Measurements from ENCODE around the gene SEC23IP. TPM values are rescaled to one million over a fixed set of nuclear protein-coding genes. Genes with fewer than 3 reads are reported as not detected.

The SEC23IP gene
- 85.9 and 87.4 TPM in 2 replicates for total RNA-seq

- intact Hi-C loops (cut with micrococcal nuclease) = loop anchor here (1.0 kb wide), 2 partner anchors 19 to 296 kb away; partner anchors contain the start of gene TIAL1
- Mint-ChIP-seq H3K9me3 (peaks cover 6% of the 10 kb centered on the region), H3K27me3 (ENCODE audit: low read depth) (peaks cover 6% of the 10 kb centered on the region), H3K4me1 (ENCODE audit: low read depth) (peaks cover 38% of the 10 kb centered on the region), H3K27ac (peak within 1 kb of the TSS; percentile 92), H3K36me3 (ENCODE audit: low read depth) (peaks cover 34% of the 10 kb centered on the region), H3K4me3 (ENCODE audit: low read depth) (peak within 1 kb of the TSS; percentile 99)
- DNase-seq (ENCODE audit: low spot score) = peak; percentile 92
Measured at GRCh38 chr10:119892188-119893065, at the start of gene SEC23IP. Gene SEC23IP, plus strand, starts transcription at chr10:119892730. Its CDS starts 53 bp downstream, at chr10:119892783.

DNA sequence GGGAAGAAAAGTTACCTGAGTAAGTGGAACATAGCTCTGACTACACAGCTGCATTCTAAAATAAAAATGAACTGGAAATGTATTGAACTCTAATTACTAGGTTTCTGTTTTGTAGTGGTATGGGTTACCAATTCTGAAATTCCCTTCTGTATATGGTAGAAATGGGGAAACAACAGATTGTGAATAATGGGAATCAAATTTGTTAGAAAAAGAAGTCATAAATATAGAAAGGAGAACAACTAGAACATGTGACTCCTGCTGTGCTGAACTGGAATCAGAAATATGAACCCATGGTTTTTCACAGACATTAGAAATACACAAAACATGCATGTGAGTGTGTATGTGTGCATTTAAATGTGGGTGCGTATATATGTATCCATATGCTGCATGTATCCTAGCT is 46.9 kb upstream of the SEC23IP start:
- intact Hi-C loops (cut with micrococcal nuclease) = no loop called here
- Mint-ChIP-seq H3K9me3 (no peaks in the 10 kb centered on the region), H3K27ac (no peak overlapping the region), H3K4me3 (ENCODE audit: low read depth) (no peak overlapping the region), H3K4me1 (ENCODE audit: low read depth) (peaks cover 1% of the 10 kb centered on the region), H3K36me3 (ENCODE audit: low read depth) (peaks cover 86% of the 10 kb centered on the region), H3K27me3 (ENCODE audit: low read depth) (no peaks in the 10 kb centered on the region)
- DNase-seq (ENCODE audit: low spot score) = no peak

DNA sequence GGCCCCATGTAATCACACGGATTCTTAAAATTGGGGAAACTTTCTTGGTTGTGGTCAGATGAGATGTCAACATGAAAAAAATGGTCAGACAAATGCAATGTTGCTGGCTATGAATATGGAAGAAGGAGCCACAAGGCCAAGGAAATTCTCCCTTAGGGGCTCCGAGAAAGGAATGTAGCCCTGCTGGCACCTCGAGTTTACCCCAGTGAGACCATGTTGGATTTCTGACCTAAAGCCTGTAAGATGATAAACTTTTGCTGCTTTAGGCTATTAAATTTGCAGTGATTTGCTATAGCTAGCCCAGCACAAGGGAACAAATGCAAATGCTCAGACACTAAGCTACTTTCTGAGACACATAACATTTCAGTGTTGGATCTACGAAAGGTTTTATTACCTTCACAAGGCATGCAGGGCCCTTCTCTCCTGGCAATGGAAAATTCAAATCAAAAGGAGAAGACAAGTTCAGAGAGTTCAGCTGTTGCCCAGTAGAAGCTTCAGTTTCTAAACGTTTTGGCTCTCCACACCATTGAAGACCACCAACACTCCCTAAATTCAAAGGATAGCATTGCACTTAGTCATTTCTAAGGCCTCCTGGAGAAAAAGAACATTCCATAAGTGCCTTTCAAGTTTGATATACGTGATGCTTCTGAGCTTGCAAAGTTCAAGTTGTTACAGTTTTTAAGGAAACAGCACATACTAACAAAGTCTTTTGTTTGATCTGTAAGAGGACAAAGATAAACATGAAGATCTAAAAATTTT is 43.3 kb upstream of the SEC23IP start:
- no peaks in the 10 kb centered on the region for H3K9me3 Mint-ChIP-seq
- no peak overlapping the region for H3K27ac Mint-ChIP-seq
- no peaks in the 10 kb centered on the region for H3K27me3 Mint-ChIP-seq (ENCODE audit: low read depth)
- no peaks in the 10 kb centered on the region for H3K4me1 Mint-ChIP-seq (ENCODE audit: low read depth)
- DNase-seq (ENCODE audit: low spot score) = no peak
- H3K4me3 Mint-ChIP-seq (ENCODE audit: low read depth) = no peak overlapping the region
- intact Hi-C loops (cut with micrococcal nuclease) = no loop called here
- H3K36me3 Mint-ChIP-seq (ENCODE audit: low read depth) = peaks cover 74% of the 10 kb centered on the region

- DNase-seq (ENCODE audit: low spot score) = no peak
- Mint-ChIP-seq H3K9me3 (no peaks in the 10 kb centered on the region), H3K27me3 (ENCODE audit: low read depth) (no peaks in the 10 kb centered on the region), H3K4me1 (ENCODE audit: low read depth) (no peaks in the 10 kb centered on the region), H3K27ac (no peak overlapping the region), H3K36me3 (ENCODE audit: low read depth) (peaks cover 68% of the 10 kb centered on the region), H3K4me3 (ENCODE audit: low read depth) (no peak overlapping the region)
- intact Hi-C loops (cut with micrococcal nuclease) = no loop called here
Measured at GRCh38 chr10:119849944-119850343, 42.6 kb upstream of the SEC23IP start.

- Mint-ChIP-seq H3K9me3 (no peaks in the 10 kb centered on the region), H3K4me3 (ENCODE audit: low read depth) (no peak overlapping the region), H3K27me3 (ENCODE audit: low read depth) (no peaks in the 10 kb centered on the region)
Measured at GRCh38 chr10:119852277-119852676, 40.3 kb upstream of the SEC23IP start.

GRCh38 chr10:119852822-119853221 is 39.7 kb upstream of the SEC23IP start:
- H3K9me3 Mint-ChIP-seq = no peaks in the 10 kb centered on the region
- no peaks in the 10 kb centered on the region for H3K27me3 Mint-ChIP-seq (ENCODE audit: low read depth)
- no peak overlapping the region for H3K27ac Mint-ChIP-seq
- no peak for DNase-seq (ENCODE audit: low spot score)
- H3K4me1 Mint-ChIP-seq (ENCODE audit: low read depth) = no peaks in the 10 kb centered on the region
- H3K4me3 Mint-ChIP-seq (ENCODE audit: low read depth) = no peak overlapping the region
- intact Hi-C loops (cut with micrococcal nuclease) = no loop called here
- peaks cover 60% of the 10 kb centered on the region for H3K36me3 Mint-ChIP-seq (ENCODE audit: low read depth)

More at GRCh38 chr10:119852277-119852676, 40.3 kb upstream of the SEC23IP start:
- DNase-seq (ENCODE audit: low spot score) = no peak
- H3K36me3 Mint-ChIP-seq (ENCODE audit: low read depth) = peaks cover 63% of the 10 kb centered on the region
- intact Hi-C loops (cut with micrococcal nuclease) = no loop called here
- no peak overlapping the region for H3K27ac Mint-ChIP-seq
- H3K4me1 Mint-ChIP-seq (ENCODE audit: low read depth) = no peaks in the 10 kb centered on the region

DNA sequence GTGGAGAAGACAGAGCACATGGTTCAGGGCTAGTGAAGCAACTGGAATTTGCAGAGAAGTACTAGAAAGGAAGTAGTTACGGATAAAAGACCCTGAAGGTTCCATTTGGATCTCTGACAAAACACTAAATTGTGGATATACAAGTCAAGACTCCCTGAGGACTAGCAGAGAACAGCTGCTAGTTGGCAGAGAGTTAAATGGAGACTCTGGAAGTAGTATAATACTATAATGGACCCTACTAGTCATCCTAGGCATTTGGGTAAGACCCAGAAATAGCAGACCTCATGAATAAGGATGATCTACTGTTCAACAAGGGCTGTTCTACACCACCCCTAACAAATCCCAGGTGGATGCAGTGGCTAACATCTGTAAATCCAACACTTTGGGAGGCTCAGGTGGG is 39.0 kb upstream of the SEC23IP start:
- Mint-ChIP-seq H3K4me1 (ENCODE audit: low read depth) (no peaks in the 10 kb centered on the region), H3K36me3 (ENCODE audit: low read depth) (peaks cover 53% of the 10 kb centered on the region), H3K27me3 (ENCODE audit: low read depth) (no peaks in the 10 kb centered on the region), H3K4me3 (ENCODE audit: low read depth) (no peak overlapping the region), H3K9me3 (no peaks in the 10 kb centered on the region), H3K27ac (no peak overlapping the region)
- intact Hi-C loops (cut with micrococcal nuclease) = no loop called here
- DNase-seq (ENCODE audit: low spot score) = no peak

DNA sequence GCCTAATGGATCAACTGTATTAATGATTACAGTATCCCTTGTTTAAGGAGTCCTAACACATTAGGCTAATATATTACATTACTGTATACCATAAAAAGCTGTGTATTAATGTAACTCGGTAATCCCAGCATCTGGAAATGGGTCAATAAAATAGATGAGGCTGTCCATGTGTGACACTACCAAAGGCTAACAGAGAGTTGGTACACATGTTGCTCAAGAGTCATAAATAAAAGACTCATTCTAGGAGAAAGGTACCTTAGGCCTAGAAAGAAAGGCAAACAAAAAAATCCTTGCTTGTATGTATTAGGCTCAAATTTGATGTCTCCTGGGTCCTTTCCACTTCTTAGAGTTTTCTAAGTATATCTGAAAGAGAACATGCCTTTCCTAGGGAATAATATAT is 34.5 kb upstream of the SEC23IP start:
- no peaks in the 10 kb centered on the region for H3K9me3 Mint-ChIP-seq
- intact Hi-C loops (cut with micrococcal nuclease) = no loop called here
- H3K27ac Mint-ChIP-seq = no peak overlapping the region
- H3K36me3 Mint-ChIP-seq (ENCODE audit: low read depth) = peaks cover 30% of the 10 kb centered on the region
- H3K4me3 Mint-ChIP-seq (ENCODE audit: low read depth) = no peak overlapping the region
- peaks cover 23% of the 10 kb centered on the region for H3K4me1 Mint-ChIP-seq (ENCODE audit: low read depth)
- H3K27me3 Mint-ChIP-seq (ENCODE audit: low read depth) = no peaks in the 10 kb centered on the region
- no peak for DNase-seq (ENCODE audit: low spot score)

GRCh38 chr10:119859420-119860258 is 32.9 kb upstream of the SEC23IP start:
- Mint-ChIP-seq H3K4me3 (ENCODE audit: low read depth) (no peak overlapping the region), H3K27ac (no peak overlapping the region)

DNA sequence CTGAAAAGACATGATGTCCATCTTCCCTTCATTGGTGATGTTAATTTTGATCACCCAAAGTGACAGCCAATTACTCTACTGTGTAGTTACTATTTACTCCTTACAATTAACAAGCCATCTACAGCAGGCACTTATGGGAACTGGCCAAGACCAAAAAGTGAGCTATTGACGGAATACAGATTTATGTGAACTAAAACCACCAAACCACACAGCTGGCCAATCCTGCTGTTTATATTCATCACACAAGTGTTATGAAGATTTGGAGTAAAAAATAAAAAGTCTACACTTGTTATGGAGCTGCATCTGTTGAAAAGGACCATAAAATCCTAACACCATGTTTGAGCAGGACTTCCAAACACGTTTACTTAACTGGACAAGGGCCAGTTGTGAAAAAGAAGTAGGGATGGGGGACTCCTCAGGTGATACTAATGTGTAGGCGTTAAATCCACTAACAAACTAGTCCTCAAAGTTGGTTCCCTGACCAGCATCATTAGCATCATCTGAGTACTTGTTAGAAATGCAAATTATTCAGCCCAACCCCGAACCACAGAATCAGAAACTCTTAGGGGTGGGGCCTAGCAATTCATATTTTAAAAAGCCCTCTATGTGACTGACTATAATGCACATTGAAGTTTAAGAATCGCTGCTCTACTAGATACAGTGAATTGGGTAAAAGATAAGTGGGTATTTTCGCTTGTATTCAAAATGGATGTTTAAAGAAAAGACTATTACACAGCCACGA is 31.5 kb upstream of the SEC23IP start:
- intact Hi-C loops (cut with micrococcal nuclease) = no loop called here
- no peak for DNase-seq (ENCODE audit: low spot score)
- Mint-ChIP-seq H3K4me1 (ENCODE audit: low read depth) (peaks cover 36% of the 10 kb centered on the region), H3K27me3 (ENCODE audit: low read depth) (no peaks in the 10 kb centered on the region), H3K4me3 (ENCODE audit: low read depth) (no peak overlapping the region), H3K27ac (no peak overlapping the region), H3K36me3 (ENCODE audit: low read depth) (peaks cover 38% of the 10 kb centered on the region), H3K9me3 (peaks cover 6% of the 10 kb centered on the region)

More at GRCh38 chr10:119859420-119860258, 32.9 kb upstream of the SEC23IP start:
- no peak for DNase-seq (ENCODE audit: low spot score)
- intact Hi-C loops (cut with micrococcal nuclease) = loop anchor here (1.0 kb wide), 2 partner anchors 109 to 173 kb away; no protein-coding TSS in a partner anchor
- H3K36me3 Mint-ChIP-seq (ENCODE audit: low read depth) = peaks cover 37% of the 10 kb centered on the region
- H3K9me3 Mint-ChIP-seq = peaks cover 3% of the 10 kb centered on the region
- no peaks in the 10 kb centered on the region for H3K27me3 Mint-ChIP-seq (ENCODE audit: low read depth)
- peaks cover 30% of the 10 kb centered on the region for H3K4me1 Mint-ChIP-seq (ENCODE audit: low read depth)

GRCh38 chr10:119862524-119862923 is 30.0 kb upstream of the SEC23IP start:
- peaks cover 39% of the 10 kb centered on the region for H3K4me1 Mint-ChIP-seq (ENCODE audit: low read depth)
- H3K27ac Mint-ChIP-seq = no peak overlapping the region
- H3K36me3 Mint-ChIP-seq (ENCODE audit: low read depth) = peaks cover 37% of the 10 kb centered on the region
- no peak overlapping the region for H3K4me3 Mint-ChIP-seq (ENCODE audit: low read depth)
- no peak for DNase-seq (ENCODE audit: low spot score)
- H3K9me3 Mint-ChIP-seq = peaks cover 6% of the 10 kb centered on the region
- no peaks in the 10 kb centered on the region for H3K27me3 Mint-ChIP-seq (ENCODE audit: low read depth)
- intact Hi-C loops (cut with micrococcal nuclease) = no loop called here

Data from activated T-helper 2 cell treated with anti-CD3 and anti-CD28 coated beads, Interferon-gamma antibody, Interleukin-2, Interleukin-4, amounts not matched to agents 10 μg/mL and 5 μg/mL and 100 μg/mL, durations not matched to agents 14 hours and 24 hours and 36 hours (primary cell).